Liver (tissue), 3 donors: ENCODE data around the gene CPZ.

Experiments used
- SP1 ChIP-seq: IDR thresholded peaks from 2 replicates; pipeline ENCODE4 v1.6.1; 2018; ENCODE audit warnings: antibody characterized with exemption, mild to moderate bottlenecking
- YY1 ChIP-seq: IDR thresholded peaks from 2 replicates; pipeline ENCODE4 v1.6.1; 2016; ENCODE audit warnings: antibody characterized with exemption, mild to moderate bottlenecking
- TF ChIP-seq, protein P1 (sequence below): fragments of 150-350 bp; IDR thresholded peaks from 2 replicates; pipeline ENCODE4 v1.5.1; 2017; ENCODE audit warnings: improper control_type of control experiment, low read depth, low read length; ENCODE audit not compliant: missing input control
- TF ChIP-seq, protein P2 (sequence below): IDR thresholded peaks from 2 replicates; pipeline ENCODE4 v1.6.1; 2016; ENCODE audit warnings: antibody characterized with exemption, mild to moderate bottlenecking
- donor health status: healthy.
- donor health status: healthy.

DNA sequence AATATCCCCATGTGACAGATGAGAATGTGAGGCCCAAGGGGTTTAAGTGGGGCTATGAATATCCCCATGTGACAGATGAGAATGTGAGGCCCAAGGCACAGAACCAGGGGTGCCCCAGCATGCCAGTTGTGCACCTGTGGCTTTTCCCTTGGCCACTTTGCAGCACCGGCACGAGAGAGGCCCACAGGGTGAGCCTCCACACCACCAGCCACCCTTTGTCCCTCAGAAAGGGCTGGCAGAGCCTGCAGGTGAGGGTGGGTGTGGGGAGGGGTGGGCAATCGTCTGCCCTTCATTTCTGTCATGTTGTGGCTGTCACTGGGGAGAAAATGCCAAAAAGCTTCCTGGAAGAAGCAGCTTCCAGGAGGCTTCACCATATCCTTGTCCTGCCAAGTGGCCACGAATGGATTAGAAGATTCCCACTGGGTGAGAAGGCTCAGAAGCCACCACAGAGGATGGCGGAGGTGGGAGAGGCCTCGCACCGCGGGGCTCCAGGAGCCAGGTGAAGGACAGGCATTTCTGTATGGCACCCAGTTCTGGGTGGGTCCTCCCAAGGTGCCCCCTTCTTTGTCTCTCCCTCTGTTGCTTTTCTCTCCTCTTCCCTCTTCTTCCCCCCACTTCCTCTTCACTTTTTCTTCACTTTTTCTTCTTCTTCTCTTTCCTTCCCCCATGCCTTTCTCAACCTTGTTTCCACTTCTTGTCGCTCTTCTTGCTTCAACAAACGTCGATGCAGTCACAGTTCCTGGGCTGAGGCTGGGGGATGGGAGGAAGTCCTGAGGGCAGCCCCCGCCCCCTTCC lies 12.8 kb upstream of the CPZ start:
- TF ChIP-seq, protein P1, sequence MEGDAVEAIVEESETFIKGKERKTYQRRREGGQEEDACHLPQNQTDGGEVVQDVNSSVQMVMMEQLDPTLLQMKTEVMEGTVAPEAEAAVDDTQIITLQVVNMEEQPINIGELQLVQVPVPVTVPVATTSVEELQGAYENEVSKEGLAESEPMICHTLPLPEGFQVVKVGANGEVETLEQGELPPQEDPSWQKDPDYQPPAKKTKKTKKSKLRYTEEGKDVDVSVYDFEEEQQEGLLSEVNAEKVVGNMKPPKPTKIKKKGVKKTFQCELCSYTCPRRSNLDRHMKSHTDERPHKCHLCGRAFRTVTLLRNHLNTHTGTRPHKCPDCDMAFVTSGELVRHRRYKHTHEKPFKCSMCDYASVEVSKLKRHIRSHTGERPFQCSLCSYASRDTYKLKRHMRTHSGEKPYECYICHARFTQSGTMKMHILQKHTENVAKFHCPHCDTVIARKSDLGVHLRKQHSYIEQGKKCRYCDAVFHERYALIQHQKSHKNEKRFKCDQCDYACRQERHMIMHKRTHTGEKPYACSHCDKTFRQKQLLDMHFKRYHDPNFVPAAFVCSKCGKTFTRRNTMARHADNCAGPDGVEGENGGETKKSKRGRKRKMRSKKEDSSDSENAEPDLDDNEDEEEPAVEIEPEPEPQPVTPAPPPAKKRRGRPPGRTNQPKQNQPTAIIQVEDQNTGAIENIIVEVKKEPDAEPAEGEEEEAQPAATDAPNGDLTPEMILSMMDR = no peak
- TF ChIP-seq YY1 (no peak), SP1 (no peak)
- TF ChIP-seq, protein P2, sequence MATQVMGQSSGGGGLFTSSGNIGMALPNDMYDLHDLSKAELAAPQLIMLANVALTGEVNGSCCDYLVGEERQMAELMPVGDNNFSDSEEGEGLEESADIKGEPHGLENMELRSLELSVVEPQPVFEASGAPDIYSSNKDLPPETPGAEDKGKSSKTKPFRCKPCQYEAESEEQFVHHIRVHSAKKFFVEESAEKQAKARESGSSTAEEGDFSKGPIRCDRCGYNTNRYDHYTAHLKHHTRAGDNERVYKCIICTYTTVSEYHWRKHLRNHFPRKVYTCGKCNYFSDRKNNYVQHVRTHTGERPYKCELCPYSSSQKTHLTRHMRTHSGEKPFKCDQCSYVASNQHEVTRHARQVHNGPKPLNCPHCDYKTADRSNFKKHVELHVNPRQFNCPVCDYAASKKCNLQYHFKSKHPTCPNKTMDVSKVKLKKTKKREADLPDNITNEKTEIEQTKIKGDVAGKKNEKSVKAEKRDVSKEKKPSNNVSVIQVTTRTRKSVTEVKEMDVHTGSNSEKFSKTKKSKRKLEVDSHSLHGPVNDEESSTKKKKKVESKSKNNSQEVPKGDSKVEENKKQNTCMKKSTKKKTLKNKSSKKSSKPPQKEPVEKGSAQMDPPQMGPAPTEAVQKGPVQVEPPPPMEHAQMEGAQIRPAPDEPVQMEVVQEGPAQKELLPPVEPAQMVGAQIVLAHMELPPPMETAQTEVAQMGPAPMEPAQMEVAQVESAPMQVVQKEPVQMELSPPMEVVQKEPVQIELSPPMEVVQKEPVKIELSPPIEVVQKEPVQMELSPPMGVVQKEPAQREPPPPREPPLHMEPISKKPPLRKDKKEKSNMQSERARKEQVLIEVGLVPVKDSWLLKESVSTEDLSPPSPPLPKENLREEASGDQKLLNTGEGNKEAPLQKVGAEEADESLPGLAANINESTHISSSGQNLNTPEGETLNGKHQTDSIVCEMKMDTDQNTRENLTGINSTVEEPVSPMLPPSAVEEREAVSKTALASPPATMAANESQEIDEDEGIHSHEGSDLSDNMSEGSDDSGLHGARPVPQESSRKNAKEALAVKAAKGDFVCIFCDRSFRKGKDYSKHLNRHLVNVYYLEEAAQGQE = no peak
